CD4-positive, alpha-beta T cell (primary cell): ENCODE measurements around the gene LGALSL. TPM values are rescaled to one million over a fixed set of nuclear protein-coding genes. Genes with fewer than 3 reads are reported as not detected.

Experiments used
- ATAC-seq: fragments of 200-7000 bp; cut with Tn5 transposase; one replicate; pipeline ENCODE4 v1.10.0; 2022; ENCODE audit warnings: mild to moderate bottlenecking; ENCODE audit not compliant: poor library complexity
- CTCF ChIA-PET: fragments of 350-600 bp; sonication (Branson Sonifier 250); formaldehyde crosslinking; loops from one replicate; lab custom pipeline; 2021; ENCODE audit warnings: antibody characterized with exemption, inconsistent platforms; lab: Charles Lee
- POLR2A ChIA-PET: fragments of 350-600 bp; sonication (Branson Sonifier 250); formaldehyde crosslinking; loops from one replicate; lab custom pipeline; 2021; ENCODE audit warnings: antibody characterized with exemption, inconsistent platforms; lab: Charles Lee
- DNase-seq, 14 experiments: peaks; one replicate each; pipeline ENCODE4 v3.0.0-alpha.2; 2013 to 2020; ENCODE audit warnings: mixed read lengths in 2 of 14
- H3K27ac ChIP-seq, 2 donors: one replicate each; pipeline versions ENCODE4 v1.5.1 to v1.7.0; 2013; ENCODE audit warnings: low read length in 2 of 2, low read depth in 1 of 2, mild to moderate bottlenecking in 1 of 2
- H3K27me3 ChIP-seq, 2 experiments: 1 replicate in 1 of 2; 2 replicates in 1 of 2; pipeline versions ENCODE4 v1.6.1 to v1.7.0; 2013; ENCODE audit warnings: low read length in 2 of 2, control low read depth in 1 of 2, mild to moderate bottlenecking in 1 of 2, moderate library complexity in 1 of 2; ENCODE audit not compliant: insufficient read depth in 2 of 2, control insufficient read depth in 1 of 2
- H3K36me3 ChIP-seq: one replicate; pipeline ENCODE4 v1.6.1; 2013; ENCODE audit warnings: low read length, control low read depth; ENCODE audit not compliant: insufficient read depth
- H3K4me1 ChIP-seq: one replicate; pipeline ENCODE4 v1.6.1; 2013; ENCODE audit warnings: low read length, control low read depth; ENCODE audit not compliant: insufficient read depth
- H3K4me3 ChIP-seq: one replicate; pipeline ENCODE4 v1.5.1; 2013; ENCODE audit warnings: mild to moderate bottlenecking, low read length, moderate library complexity
- H3K9me3 ChIP-seq, 2 experiments: 1 replicate in 1 of 2; 2 replicates in 1 of 2; pipeline versions ENCODE4 v1.6.1 to v1.7.0; 2013; ENCODE audit warnings: low read length in 2 of 2, mild to moderate bottlenecking in 2 of 2, control low read depth in 1 of 2, moderate library complexity in 1 of 2; ENCODE audit not compliant: control insufficient read depth in 1 of 2, insufficient read depth in 1 of 2
- H3K27ac Mint-ChIP-seq: one replicate; pipeline ENCODE4 v1.8.0; 2020; ENCODE audit warnings: mixed read lengths
- H3K27me3 Mint-ChIP-seq: one replicate; pipeline ENCODE4 v1.8.0; 2021; ENCODE audit warnings: mixed read lengths
- H3K36me3 Mint-ChIP-seq: one replicate; pipeline ENCODE4 v1.8.0; 2021; ENCODE audit warnings: low read depth, mixed read lengths
- H3K4me1 Mint-ChIP-seq: one replicate; pipeline ENCODE4 v1.8.0; 2021; ENCODE audit warnings: low read depth, mixed read lengths
- H3K4me3 Mint-ChIP-seq: one replicate; pipeline ENCODE4 v1.8.0; 2020; ENCODE audit warnings: mild to moderate bottlenecking, mixed read lengths
- H3K9me3 Mint-ChIP-seq: one replicate; pipeline ENCODE4 v1.8.0; 2020; ENCODE audit warnings: mixed read lengths
- intact Hi-C, 2 experiments: fragments of 100-400 bp; cut with DNase I in 1 of 2; cut with micrococcal nuclease in 1 of 2; formaldehyde crosslinking; loops; one replicate each; pipeline versions ENCODE4 v1.15.1 to v1.9.0; 2023 to 2025; cut with DNase I, micrococcal nuclease
- total RNA-seq, 174 experiments: library from RNA in 2 of 174; stranded (reverse) in 2 of 174; gene quantifications; one replicate each; pipeline ENCODE4 v1.2.3 and lab custom pipeline; 2021 to 2026
- TF ChIP-seq, protein P1 (sequence below): fragments of 200-600 bp; IDR thresholded peaks from one replicate; pipeline ENCODE4 v1.8.0; 2022; ENCODE audit warnings: antibody characterized with exemption, mild to moderate bottlenecking

Gene LGALSL
- total RNA-seq, 2 experiments from 2014 or later: 0.22 to 0.31 TPM

DNA sequence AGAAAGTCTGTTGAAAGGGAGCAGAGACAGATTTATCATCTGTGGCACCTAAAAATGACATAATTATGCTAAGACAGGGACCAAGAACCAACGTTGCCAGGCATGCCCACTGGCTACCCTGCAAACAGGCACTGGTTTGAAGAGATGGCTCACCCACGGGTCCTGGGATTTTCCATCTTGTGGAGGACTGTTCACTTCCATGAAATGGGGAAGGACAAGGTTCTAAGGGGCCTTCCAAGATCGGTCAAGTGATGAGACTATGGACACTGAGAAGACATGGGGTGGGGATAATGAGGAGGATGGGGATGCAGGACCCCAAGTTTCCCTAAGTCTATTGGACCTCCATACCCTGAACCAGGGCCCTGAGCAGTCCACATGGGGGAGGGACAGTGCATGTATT is 18.9 kb downstream of the LGALSL start:
- POLR2A ChIA-PET: no interaction called here
- Mint-ChIP-seq H3K27me3 (peaks cover 4% of the 10 kb centered on the region), H3K36me3 (no peaks in the 10 kb centered on the region), H3K9me3 (no peaks in the 10 kb centered on the region), H3K4me3 (no peak overlapping the region), H3K27ac (no peak overlapping the region), H3K4me1 (no peaks in the 10 kb centered on the region)
- CTCF ChIA-PET: no interaction called here
- Histone ChIP-seq H3K27ac (no peak overlapping the region), H3K36me3 (no peaks in the 10 kb centered on the region), H3K4me1 (peaks cover 3% of the 10 kb centered on the region), H3K27me3 (no peaks in the 10 kb centered on the region), H3K4me3 (no peak overlapping the region), H3K9me3 (no peaks in the 10 kb centered on the region)
- TF ChIP-seq, protein P1, sequence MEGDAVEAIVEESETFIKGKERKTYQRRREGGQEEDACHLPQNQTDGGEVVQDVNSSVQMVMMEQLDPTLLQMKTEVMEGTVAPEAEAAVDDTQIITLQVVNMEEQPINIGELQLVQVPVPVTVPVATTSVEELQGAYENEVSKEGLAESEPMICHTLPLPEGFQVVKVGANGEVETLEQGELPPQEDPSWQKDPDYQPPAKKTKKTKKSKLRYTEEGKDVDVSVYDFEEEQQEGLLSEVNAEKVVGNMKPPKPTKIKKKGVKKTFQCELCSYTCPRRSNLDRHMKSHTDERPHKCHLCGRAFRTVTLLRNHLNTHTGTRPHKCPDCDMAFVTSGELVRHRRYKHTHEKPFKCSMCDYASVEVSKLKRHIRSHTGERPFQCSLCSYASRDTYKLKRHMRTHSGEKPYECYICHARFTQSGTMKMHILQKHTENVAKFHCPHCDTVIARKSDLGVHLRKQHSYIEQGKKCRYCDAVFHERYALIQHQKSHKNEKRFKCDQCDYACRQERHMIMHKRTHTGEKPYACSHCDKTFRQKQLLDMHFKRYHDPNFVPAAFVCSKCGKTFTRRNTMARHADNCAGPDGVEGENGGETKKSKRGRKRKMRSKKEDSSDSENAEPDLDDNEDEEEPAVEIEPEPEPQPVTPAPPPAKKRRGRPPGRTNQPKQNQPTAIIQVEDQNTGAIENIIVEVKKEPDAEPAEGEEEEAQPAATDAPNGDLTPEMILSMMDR: no peak
- DNase-seq (no peak), ATAC-seq (no peak)
- intact Hi-C loops: no loop called here

DNA sequence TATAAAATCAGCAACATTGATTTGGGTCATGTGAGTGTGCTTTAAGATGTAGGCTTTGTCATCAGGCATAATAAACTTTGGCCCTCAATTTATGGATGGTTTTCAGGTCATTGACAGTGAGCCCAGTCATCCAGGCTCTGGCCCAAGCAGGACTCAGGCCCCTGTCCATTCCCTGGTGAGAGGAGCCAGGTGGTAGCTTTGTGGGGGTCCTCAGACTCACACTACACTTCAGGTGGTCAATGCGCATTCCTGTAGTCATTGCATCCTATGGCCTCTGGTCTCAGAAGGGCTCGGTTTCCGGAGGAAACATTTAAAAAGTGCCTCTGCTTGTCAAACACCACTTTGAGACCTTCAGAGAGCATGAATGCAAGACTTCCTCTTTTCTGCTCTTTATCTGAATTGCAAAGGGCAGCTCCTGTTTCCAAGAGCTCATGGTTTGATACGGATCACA is 20.2 kb downstream of the LGALSL start:
- CTCF ChIA-PET: no interaction called here
- H3K36me3 Mint-ChIP-seq: no peaks in the 10 kb centered on the region
- Histone ChIP-seq H3K9me3 (no peaks in the 10 kb centered on the region), H3K27ac (no peak overlapping the region), H3K36me3 (no peaks in the 10 kb centered on the region), H3K4me1 (peaks cover 5% of the 10 kb centered on the region), H3K4me3 (no peak overlapping the region), H3K27me3 (no peaks in the 10 kb centered on the region)
- H3K27ac Mint-ChIP-seq: no peak overlapping the region
- DNase-seq (no peak), ATAC-seq (no peak)
- intact Hi-C loops: no loop called here
- peaks cover 4% of the 10 kb centered on the region for H3K27me3 Mint-ChIP-seq
- no peaks in the 10 kb centered on the region for H3K9me3 Mint-ChIP-seq
- no peaks in the 10 kb centered on the region for H3K4me1 Mint-ChIP-seq
- TF ChIP-seq, protein P1: no peak
- no peak overlapping the region for H3K4me3 Mint-ChIP-seq
- POLR2A ChIA-PET: interaction anchor here (0.6 kb wide), 1 partner anchor 20 kb away, joined by 3 read pairs; the partner anchor contains the start of gene LGALSL

DNA sequence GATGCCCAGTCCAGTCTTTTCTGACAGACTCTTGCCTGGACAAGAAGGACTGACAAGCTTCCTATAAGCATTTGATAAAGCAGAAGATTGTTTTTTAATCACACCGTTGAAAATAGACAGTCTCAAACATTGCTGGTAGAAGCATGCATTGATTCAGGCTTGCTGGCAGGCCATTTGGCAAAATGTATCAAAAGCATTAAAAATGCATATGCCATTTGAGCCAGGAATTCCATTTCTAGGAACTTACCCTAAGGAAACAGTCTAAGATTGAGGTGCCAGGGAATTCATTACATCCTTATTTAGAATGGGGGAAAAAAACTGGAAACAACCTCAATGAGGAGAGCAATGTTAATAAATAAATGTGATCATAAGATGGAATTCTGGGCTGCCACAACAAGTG is 20.7 kb downstream of the LGALSL start:
- Histone ChIP-seq H3K4me3 (no peak overlapping the region), H3K27me3 (no peaks in the 10 kb centered on the region), H3K9me3 (no peaks in the 10 kb centered on the region), H3K36me3 (no peaks in the 10 kb centered on the region), H3K27ac (no peak overlapping the region), H3K4me1 (peaks cover 5% of the 10 kb centered on the region)
- DNase-seq: no peak
- Mint-ChIP-seq H3K27me3 (peaks cover 4% of the 10 kb centered on the region), H3K27ac (no peak overlapping the region), H3K9me3 (no peaks in the 10 kb centered on the region), H3K4me3 (no peak overlapping the region), H3K4me1 (no peaks in the 10 kb centered on the region), H3K36me3 (no peaks in the 10 kb centered on the region)
- ChIA-PET POLR2A (no interaction called here), CTCF (no interaction called here)
- no peak for ATAC-seq
- TF ChIP-seq, protein P1: no peak
- intact Hi-C loops: no loop called here
